A673 (cell line): ENCODE results near the gene AHRR. TPM values are rescaled to one million over a fixed set of nuclear protein-coding genes. Genes with fewer than 3 reads are reported as not detected.
"Not testable (repeated sequence)": the region's sequence is repeated elsewhere in the genome, so short reads cannot be mapped to it uniquely, and the experiment has no call there.

Experiments
- BruUV-seq: library from RNA; stranded (reverse); fragments of 400-500 nt; replicated peaks from 2 replicates; lab custom pipeline; 2021; lab: Mats Ljungman, UMichigan
- CTCF ChIA-PET: fragments of 300-600 bp; sonication (Branson Sonifier 250); formaldehyde crosslinking; loops from one replicate; lab custom pipeline; 2022; ENCODE audit warnings: antibody characterized with exemption; lab: Charles Lee
- POLR2A ChIA-PET: fragments of 300-600 bp; sonication (Branson Sonifier 250); formaldehyde crosslinking; loops from one replicate; lab custom pipeline; 2022; ENCODE audit warnings: antibody characterized with exemption; ENCODE audit not compliant: low non-redundant PET; lab: Charles Lee
- DNase-seq: peaks from one replicate; pipeline ENCODE4 v3.0.0-alpha.2; 2015; ENCODE audit warnings: low spot score
- H3K27ac ChIP-seq: fragments of 200-600 bp; sonication (generic); 2 replicates; pipeline ENCODE4 v1.5.1; 2016; ENCODE audit warnings: mixed run types, low read depth, mild to moderate bottlenecking, mixed read lengths, antibody characterized with exemption, low read length; ENCODE audit not compliant: poor library complexity, severe bottlenecking
- H3K27me3 ChIP-seq: fragments of 200-600 bp; sonication (generic); replicated peaks from 2 replicates; pipeline ENCODE4 v1.6.1; 2017; ENCODE audit warnings: mixed run types, low read depth, mild to moderate bottlenecking, mixed read lengths, antibody characterized with exemption, low read length; ENCODE audit not compliant: insufficient read depth, poor library complexity
- H3K36me3 ChIP-seq: fragments of 200-600 bp; sonication (generic); 2 replicates; pipeline ENCODE4 v1.6.1; 2016; ENCODE audit warnings: mixed run types, mild to moderate bottlenecking, mixed read lengths, antibody characterized with exemption, low read length; ENCODE audit not compliant: insufficient read depth, poor library complexity, severe bottlenecking
- H3K4me1 ChIP-seq: fragments of 200-600 bp; sonication (generic); 2 replicates; pipeline ENCODE4 v1.6.1; 2017; ENCODE audit warnings: mixed run types, mild to moderate bottlenecking, mixed read lengths, antibody characterized with exemption, low read length; ENCODE audit not compliant: insufficient read depth, poor library complexity, severe bottlenecking
- H3K4me3 ChIP-seq: fragments of 200-600 bp; sonication (generic); 2 replicates; pipeline ENCODE4 v1.5.1; 2016; ENCODE audit warnings: low read depth, mixed run types, mild to moderate bottlenecking, mixed read lengths, low read length; ENCODE audit not compliant: poor library complexity, severe bottlenecking
- H3K9me3 ChIP-seq: fragments of 200-600 bp; sonication (generic); 2 replicates; pipeline ENCODE4 v1.6.1; 2016; ENCODE audit warnings: mixed run types, low read depth, mild to moderate bottlenecking, mixed read lengths, antibody characterized with exemption, low read length; ENCODE audit not compliant: poor library complexity, severe bottlenecking
- EZH2 ChIP-seq: fragments of 200-600 bp; sonication (generic); IDR thresholded peaks from 2 replicates; pipeline ENCODE4 v1.6.1; 2017; ENCODE audit warnings: borderline replicate concordance, low read depth, mild to moderate bottlenecking, mixed read lengths, antibody characterized with exemption, low read length; ENCODE audit not compliant: poor library complexity, severe bottlenecking
- intact Hi-C: fragments of 100-400 bp; cut with micrococcal nuclease; formaldehyde crosslinking; loops from one replicate; pipeline ENCODE4 v1.10.0; 2022; ENCODE audit not compliant: unreplicated experiment
- total RNA-seq: library from RNA; stranded (reverse); gene quantifications from 2 replicates; pipeline ENCODE4 v1.2.3, GENCODE V29; 2021
- TF ChIP-seq, protein P1 (sequence below): fragments of 300-800, 200-600 bp; sonication (generic); conservative IDR thresholded peaks from 2 replicates; pipeline ENCODE4 v1.5.1; 2017; ENCODE audit warnings: low read depth, mild to moderate bottlenecking, antibody characterized with exemption, low read length, moderate library complexity, mixed read lengths

The AHRR gene
- total RNA-seq, 1 experiment from 2014 or later = 2.2 TPM

GRCh38 chr5:411728-412127 lies 90.2 kb downstream of the AHRR start:
- Histone ChIP-seq H3K9me3 (no peaks in the 10 kb centered on the region), H3K4me1 (no peaks in the 10 kb centered on the region), H3K27ac (no peak overlapping the region), H3K4me3 (no peak overlapping the region), H3K27me3 (no peaks in the 10 kb centered on the region), H3K36me3 (no peaks in the 10 kb centered on the region)
- no peak for DNase-seq
- ChIA-PET CTCF (no interaction called here), POLR2A (no interaction called here)
- intact Hi-C loops = no loop called here
- no TSS peak for BruUV-seq
- TF ChIP-seq, protein P1, sequence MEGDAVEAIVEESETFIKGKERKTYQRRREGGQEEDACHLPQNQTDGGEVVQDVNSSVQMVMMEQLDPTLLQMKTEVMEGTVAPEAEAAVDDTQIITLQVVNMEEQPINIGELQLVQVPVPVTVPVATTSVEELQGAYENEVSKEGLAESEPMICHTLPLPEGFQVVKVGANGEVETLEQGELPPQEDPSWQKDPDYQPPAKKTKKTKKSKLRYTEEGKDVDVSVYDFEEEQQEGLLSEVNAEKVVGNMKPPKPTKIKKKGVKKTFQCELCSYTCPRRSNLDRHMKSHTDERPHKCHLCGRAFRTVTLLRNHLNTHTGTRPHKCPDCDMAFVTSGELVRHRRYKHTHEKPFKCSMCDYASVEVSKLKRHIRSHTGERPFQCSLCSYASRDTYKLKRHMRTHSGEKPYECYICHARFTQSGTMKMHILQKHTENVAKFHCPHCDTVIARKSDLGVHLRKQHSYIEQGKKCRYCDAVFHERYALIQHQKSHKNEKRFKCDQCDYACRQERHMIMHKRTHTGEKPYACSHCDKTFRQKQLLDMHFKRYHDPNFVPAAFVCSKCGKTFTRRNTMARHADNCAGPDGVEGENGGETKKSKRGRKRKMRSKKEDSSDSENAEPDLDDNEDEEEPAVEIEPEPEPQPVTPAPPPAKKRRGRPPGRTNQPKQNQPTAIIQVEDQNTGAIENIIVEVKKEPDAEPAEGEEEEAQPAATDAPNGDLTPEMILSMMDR = no peak
- no peak for TF ChIP-seq EZH2

DNA sequence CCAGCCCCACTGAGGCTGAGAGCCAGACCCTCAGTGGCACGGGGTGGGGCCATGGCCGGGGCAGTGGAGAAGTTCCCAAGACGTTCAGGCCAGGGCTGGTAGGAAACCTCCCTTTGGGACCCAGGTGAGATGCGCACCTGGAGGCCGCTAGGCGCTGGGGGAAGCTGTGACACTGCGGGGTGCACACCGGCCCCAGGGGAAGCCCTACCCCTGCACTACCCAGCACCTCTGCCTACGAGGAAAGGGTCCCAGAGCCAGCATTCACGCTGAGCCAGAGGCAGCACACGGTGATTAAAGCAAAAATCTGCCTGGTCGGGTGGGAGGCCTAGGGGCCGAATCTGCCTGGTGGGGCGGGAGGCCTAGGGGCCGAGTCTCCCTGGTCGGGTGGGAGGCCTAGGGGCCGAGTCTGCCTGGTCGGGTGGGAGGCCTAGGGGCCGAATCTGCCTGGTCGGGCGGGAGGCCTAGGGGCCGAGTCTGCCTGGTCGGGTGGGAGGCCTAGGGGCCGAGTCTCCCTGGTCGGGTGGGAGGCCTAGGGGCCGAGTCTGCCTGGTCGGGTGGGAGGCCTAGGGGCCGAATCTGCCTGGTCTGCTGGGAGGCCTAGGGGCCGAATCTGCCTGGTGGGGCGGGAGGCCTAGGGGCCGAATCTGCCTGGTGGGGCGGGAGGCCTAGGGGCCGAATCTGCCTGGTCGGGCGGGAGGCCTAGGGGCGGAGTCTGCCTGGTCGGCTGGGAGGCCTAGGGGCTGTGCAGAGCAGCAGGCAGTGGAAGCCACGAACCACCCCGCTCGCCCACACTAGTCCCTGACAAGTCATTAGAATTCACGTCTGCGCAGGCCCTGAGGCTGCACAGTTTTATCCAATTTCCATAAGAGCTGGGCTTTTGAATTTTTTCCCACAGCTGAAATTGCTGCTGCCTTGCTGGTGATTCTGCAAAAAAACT lies 93.7 kb downstream of the AHRR start:
- BruUV-seq, intact Hi-C loops, POLR2A ChIA-PET, CTCF ChIA-PET, DNase-seq, H3K36me3 ChIP-seq, H3K27ac ChIP-seq, H3K9me3 ChIP-seq, H3K4me3 ChIP-seq, H3K27me3 ChIP-seq: not testable (repeated sequence)
- H3K4me1 ChIP-seq = peaks cover 13% of the 10 kb centered on the region

DNA sequence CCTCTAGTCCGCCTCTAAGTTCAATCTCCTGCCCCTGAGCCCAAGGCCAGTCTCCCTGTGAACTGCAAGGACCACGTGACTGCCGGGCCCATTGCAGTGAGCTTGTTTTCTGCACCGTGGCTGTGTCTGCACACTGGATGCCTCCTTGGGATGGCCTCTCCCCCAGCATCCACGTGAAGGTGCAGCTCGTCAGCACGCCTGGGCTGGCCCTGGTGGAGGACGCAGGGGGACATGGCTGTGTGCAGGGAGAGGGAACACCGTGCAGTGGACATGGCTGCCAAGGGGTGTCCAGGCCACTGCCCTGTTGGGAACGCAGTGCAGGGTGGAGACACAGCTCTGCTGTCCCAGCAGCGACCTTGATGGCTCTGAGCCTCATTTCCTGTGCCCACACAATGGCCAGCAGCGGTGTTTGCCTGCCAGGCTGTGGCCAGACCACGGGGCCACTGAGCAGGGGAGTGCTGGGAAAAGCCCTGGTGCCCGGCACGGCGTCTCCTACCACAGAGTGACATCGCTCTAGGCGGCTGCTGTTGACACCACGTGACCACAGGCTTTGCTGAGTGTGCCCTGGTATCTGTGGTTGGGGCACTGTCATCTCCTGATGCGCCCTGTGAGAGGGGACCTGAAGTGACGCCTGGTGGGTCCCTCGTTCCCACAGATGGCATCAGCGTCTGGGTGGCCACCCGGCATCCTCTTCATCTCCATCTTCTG lies 94.6 kb downstream of the AHRR start:
- H3K9me3 ChIP-seq = no peaks in the 10 kb centered on the region
- no peak overlapping the region for H3K4me3 ChIP-seq
- DNase-seq = no peak
- TF ChIP-seq EZH2 = no peak
- TF ChIP-seq, protein P1 = no peak
- intact Hi-C loops = no loop called here
- no peak overlapping the region for H3K27ac ChIP-seq
- H3K36me3 ChIP-seq = no peaks in the 10 kb centered on the region
- H3K27me3 ChIP-seq = no peaks in the 10 kb centered on the region
- H3K4me1 ChIP-seq = peaks cover 13% of the 10 kb centered on the region
- CTCF ChIA-PET = no interaction called here
- no TSS peak for BruUV-seq
- POLR2A ChIA-PET = no interaction called here
